OCI-LY1 (cell line): Measurements from ENCODE around the gene GADD45B.

Experiments used
- CTCF ChIP-seq: fragments of 200-600 bp; sonication (generic), shearing (Covaris generic); IDR thresholded peaks from 2 replicates; pipeline ENCODE4 v1.5.1; 2017; ENCODE audit warnings: mild to moderate bottlenecking, antibody characterized with exemption, low read length, moderate library complexity, mixed read lengths
- EZH2 ChIP-seq: fragments of 200-600 bp; sonication (generic), shearing (Covaris generic); IDR thresholded peaks from 2 replicates; pipeline ENCODE4 v1.8.0; 2017; ENCODE audit warnings: borderline replicate concordance, mixed run types, mild to moderate bottlenecking, antibody characterized with exemption, low read length, moderate library complexity, mixed read lengths

GRCh38 chr19:2464389-2464788 is 11.5 kb upstream of the GADD45B start:
- no peak for TF ChIP-seq CTCF
- no peak for TF ChIP-seq EZH2
